ENCODE data around the gene OR51A4. TPM values are rescaled to one million over a fixed set of nuclear protein-coding genes. Genes with fewer than 3 reads are reported as not detected.

OR51A4 gene
- total and polyA plus RNA-seq, 9 of the 15 experiments (the other 6 are each of a cell fraction or from before 2014, with no cell fraction given), result not detected

- H3K27ac ChIP-seq (ENCODE audit: extremely low read depth, low read depth, low read length), result no peak overlapping the region
- H3K9me1 ChIP-seq (ENCODE audit: control insufficient read depth, insufficient read depth, low read length), result no peaks in the 10 kb centered on the region
- intact Hi-C loops (cut with micrococcal nuclease) (no loop called here), in situ Hi-C loops (cut with MboI) (no loop called here)
- no peaks in the 10 kb centered on the region for H4K20me1 ChIP-seq (replicated peaks; ENCODE audit: control insufficient read depth, insufficient read depth, low read length)
- no peak overlapping the region for H2AFZ ChIP-seq (ENCODE audit: low read depth, low read length)
- no peaks in the 10 kb centered on the region for H3K9me3 ChIP-seq (replicated peaks; ENCODE audit: control insufficient read depth, insufficient read depth, low read depth, low read length)
- H3K4me3 ChIP-seq, result no peak overlapping the region
- TF ChIP-seq U2AF1 (optimal IDR thresholded peaks at IDR 0.05; ENCODE audit: low read depth, low read length), result no peak
- TF ChIP-seq ZKSCAN8 (CRISPR knock-in tag; IDR thresholded peaks at IDR 0.05), result no peak
- no peak for DNase-seq (ENCODE audit: extremely low read depth in 1 of 4, low spot score in 3 of 4)
- POLR2A ChIA-PET, result no interaction called here
- no peak overlapping the region for H3K9ac ChIP-seq (ENCODE audit: insufficient read depth in 1 of 2, low read depth in 2 of 2, low read length in 2 of 2)
- H3K4me2 ChIP-seq (ENCODE audit: insufficient read depth, low read length), result no peak overlapping the region
- no peak for ATAC-seq
- no peak for FAIRE-seq
- H3K4me1 ChIP-seq (replicated peaks in 1 of 2; ENCODE audit: control insufficient read depth in 2 of 2, insufficient read depth in 2 of 2, low read length in 2 of 2), result no peaks in the 10 kb centered on the region
- no peaks in the 10 kb centered on the region for H3K36me3 ChIP-seq (ENCODE audit: control insufficient read depth, insufficient read depth, low read length)
- peaks cover 4 to 12% of the 10 kb centered on the region in 2 experiments; a peak in 4 of 5 replicates for H3K27me3 ChIP-seq (ENCODE audit: control insufficient read depth in 2 of 2, insufficient read depth in 2 of 2, low read length in 2 of 2)
- CTCF ChIA-PET (ENCODE audit: low intra/inter-chr PET ratio), result no interaction called here
- BruUV-seq (replicated peaks), result no TSS peak
- H3K79me2 ChIP-seq (ENCODE audit: control insufficient read depth, insufficient read depth, low read length), result no peaks in the 10 kb centered on the region
Measured at GRCh38 chr11:4916581-4916980, 30.8 kb downstream of the OR51A4 start.

GRCh38 chr11:4903484-4903883, 43.9 kb downstream of the OR51A4 start, which contains the start of gene OR51A7:
TSS of gene OR51A7 (plus strand) at chr11:4903783. CDS start at chr11:4907370, 3,587 bp downstream.
- in situ Hi-C loops (cut with MboI) (no loop called here), intact Hi-C loops (cut with micrococcal nuclease) (no loop called here)
- BruUV-seq (replicated peaks), result no TSS peak
- DNase-seq (ENCODE audit: extremely low read depth in 1 of 4, low spot score in 3 of 4) (no peak), FAIRE-seq (no peak), ATAC-seq (no peak)
- Histone ChIP-seq H3K4me2 (ENCODE audit: insufficient read depth, low read length) (no peak within 1 kb of the TSS), H2AFZ (ENCODE audit: low read depth, low read length) (no peak within 1 kb of the TSS), H3K27me3 (ENCODE audit: control insufficient read depth in 2 of 2, insufficient read depth in 2 of 2, low read length in 2 of 2) (no peaks in the 10 kb centered on the region; a peak in 1 of 5 replicates), H3K36me3 (ENCODE audit: control insufficient read depth, insufficient read depth, low read length) (no peaks in the 10 kb centered on the region), H3K4me1 (replicated peaks in 1 of 2; ENCODE audit: control insufficient read depth in 2 of 2, insufficient read depth in 2 of 2, low read length in 2 of 2) (no peaks in the 10 kb centered on the region), H3K9ac (ENCODE audit: insufficient read depth in 1 of 2, low read depth in 2 of 2, low read length in 2 of 2) (no peak within 1 kb of the TSS), H4K20me1 (replicated peaks; ENCODE audit: control insufficient read depth, insufficient read depth, low read length) (no peaks in the 10 kb centered on the region), H3K27ac (ENCODE audit: extremely low read depth, low read depth, low read length) (no peak within 1 kb of the TSS), H3K4me3 (no peak within 1 kb of the TSS), H3K79me2 (ENCODE audit: control insufficient read depth, insufficient read depth, low read length) (no peaks in the 10 kb centered on the region), H3K9me1 (ENCODE audit: control insufficient read depth, insufficient read depth, low read length) (no peaks in the 10 kb centered on the region), H3K9me3 (replicated peaks; ENCODE audit: control insufficient read depth, insufficient read depth, low read depth, low read length) (no peaks in the 10 kb centered on the region)
- CTCF ChIA-PET (ENCODE audit: low intra/inter-chr PET ratio), result no interaction called here
- POLR2A ChIA-PET, result no interaction called here
- no peak for TF ChIP-seq FOXO4 (CRISPR knock-in tag; IDR thresholded peaks at IDR 0.05)
- no peak for TF ChIP-seq BHLHE40 (IDR thresholded peaks at IDR 0.05; ENCODE audit: low read length)
- no peak for TF ChIP-seq ZNF277 (CRISPR knock-in tag; IDR thresholded peaks at IDR 0.05; ENCODE audit: borderline replicate concordance)
- no peak for TF ChIP-seq ZNF280A (IDR thresholded peaks at IDR 0.05; ENCODE audit: low read depth, partially characterized antibody)
- TF ChIP-seq ZBTB1 (CRISPR knock-in tag; IDR thresholded peaks at IDR 0.05; ENCODE audit: borderline replicate concordance, low read depth), result no peak
- TF ChIP-seq ESRRA (IDR thresholded peaks at IDR 0.05; ENCODE audit: borderline replicate concordance, low read depth), result no peak
- no peak for TF ChIP-seq TBP (optimal IDR thresholded peaks at IDR 0.05; ENCODE audit: low read depth, low read length)
- no peak for TF ChIP-seq ZNF695 (CRISPR knock-in tag; IDR thresholded peaks at IDR 0.05)
- no peak for TF ChIP-seq IRF2 (CRISPR knock-in tag; IDR thresholded peaks at IDR 0.05)
- no peak for TF ChIP-seq NFYB (IDR thresholded peaks at IDR 0.05; ENCODE audit: extremely low read depth, insufficient read length)

Data from K562 (cell line).